ENCODE results near the gene ARPIN.

DNA sequence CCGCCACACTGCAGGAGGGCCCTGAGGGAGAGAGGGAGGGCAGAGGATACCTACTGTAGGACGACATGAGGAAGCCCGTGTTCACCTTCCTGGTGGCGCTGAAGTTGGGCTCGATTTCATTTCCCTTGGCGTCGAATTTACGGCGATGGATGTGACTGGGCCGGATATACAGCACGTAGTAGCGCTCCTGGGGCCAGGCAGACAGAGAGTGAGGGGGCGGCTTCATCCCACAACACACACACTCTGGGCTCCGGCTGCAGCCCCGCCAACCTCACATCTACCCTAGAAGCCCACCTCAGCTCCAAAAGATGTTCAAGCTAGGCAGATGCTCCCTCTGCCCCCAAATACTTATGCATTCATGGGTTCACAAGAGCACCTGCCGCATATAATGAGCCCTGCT, 4.5 kb downstream of the ARPIN start:
- no peak for TF ChIP-seq RBM25 (IDR thresholded peaks at IDR 0.05; ENCODE audit: low read depth, low read length, severe bottlenecking)
- TF ChIP-seq FOS (IDR thresholded peaks at IDR 0.05; ENCODE audit: extremely low read depth, insufficient read length) = no peak
- TF ChIP-seq SMC3 (conservative IDR thresholded peaks at IDR 0.05; ENCODE audit: insufficient read depth, low read depth, low read length) = no peak
- TF ChIP-seq, protein P1, sequence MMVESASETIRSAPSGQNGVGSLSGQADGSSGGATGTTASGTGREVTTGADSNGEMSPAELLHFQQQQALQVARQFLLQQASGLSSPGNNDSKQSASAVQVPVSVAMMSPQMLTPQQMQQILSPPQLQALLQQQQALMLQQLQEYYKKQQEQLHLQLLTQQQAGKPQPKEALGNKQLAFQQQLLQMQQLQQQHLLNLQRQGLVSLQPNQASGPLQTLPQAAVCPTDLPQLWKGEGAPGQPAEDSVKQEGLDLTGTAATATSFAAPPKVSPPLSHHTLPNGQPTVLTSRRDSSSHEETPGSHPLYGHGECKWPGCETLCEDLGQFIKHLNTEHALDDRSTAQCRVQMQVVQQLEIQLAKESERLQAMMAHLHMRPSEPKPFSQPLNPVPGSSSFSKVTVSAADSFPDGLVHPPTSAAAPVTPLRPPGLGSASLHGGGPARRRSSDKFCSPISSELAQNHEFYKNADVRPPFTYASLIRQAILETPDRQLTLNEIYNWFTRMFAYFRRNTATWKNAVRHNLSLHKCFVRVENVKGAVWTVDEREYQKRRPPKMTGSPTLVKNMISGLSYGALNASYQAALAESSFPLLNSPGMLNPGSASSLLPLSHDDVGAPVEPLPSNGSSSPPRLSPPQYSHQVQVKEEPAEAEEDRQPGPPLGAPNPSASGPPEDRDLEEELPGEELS (CRISPR knock-in tag; IDR thresholded peaks at IDR 0.05; ENCODE audit: borderline replicate concordance) = no peak
- no peak for TF ChIP-seq ZNF121 (CRISPR knock-in tag; conservative IDR thresholded peaks at IDR 0.05)
- TF ChIP-seq MTF1 (CRISPR knock-in tag; IDR thresholded peaks at IDR 0.05; ENCODE audit: borderline replicate concordance) = no peak
- TF ChIP-seq, protein P2, sequence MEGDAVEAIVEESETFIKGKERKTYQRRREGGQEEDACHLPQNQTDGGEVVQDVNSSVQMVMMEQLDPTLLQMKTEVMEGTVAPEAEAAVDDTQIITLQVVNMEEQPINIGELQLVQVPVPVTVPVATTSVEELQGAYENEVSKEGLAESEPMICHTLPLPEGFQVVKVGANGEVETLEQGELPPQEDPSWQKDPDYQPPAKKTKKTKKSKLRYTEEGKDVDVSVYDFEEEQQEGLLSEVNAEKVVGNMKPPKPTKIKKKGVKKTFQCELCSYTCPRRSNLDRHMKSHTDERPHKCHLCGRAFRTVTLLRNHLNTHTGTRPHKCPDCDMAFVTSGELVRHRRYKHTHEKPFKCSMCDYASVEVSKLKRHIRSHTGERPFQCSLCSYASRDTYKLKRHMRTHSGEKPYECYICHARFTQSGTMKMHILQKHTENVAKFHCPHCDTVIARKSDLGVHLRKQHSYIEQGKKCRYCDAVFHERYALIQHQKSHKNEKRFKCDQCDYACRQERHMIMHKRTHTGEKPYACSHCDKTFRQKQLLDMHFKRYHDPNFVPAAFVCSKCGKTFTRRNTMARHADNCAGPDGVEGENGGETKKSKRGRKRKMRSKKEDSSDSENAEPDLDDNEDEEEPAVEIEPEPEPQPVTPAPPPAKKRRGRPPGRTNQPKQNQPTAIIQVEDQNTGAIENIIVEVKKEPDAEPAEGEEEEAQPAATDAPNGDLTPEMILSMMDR (IDR thresholded peaks at IDR 0.05 in 2 of 3, conservative IDR thresholded peaks at IDR 0.05 in 1 of 3; ENCODE audit: insufficient read depth in 2 of 3, low read depth in 1 of 3, low read length in 3 of 3) = no peak
- TF ChIP-seq POLR2AphosphoS5 (IDR thresholded peaks at IDR 0.05; ENCODE audit: control insufficient read depth, insufficient read depth, low read depth, low read length) = no peak
- TF ChIP-seq, protein P3, sequence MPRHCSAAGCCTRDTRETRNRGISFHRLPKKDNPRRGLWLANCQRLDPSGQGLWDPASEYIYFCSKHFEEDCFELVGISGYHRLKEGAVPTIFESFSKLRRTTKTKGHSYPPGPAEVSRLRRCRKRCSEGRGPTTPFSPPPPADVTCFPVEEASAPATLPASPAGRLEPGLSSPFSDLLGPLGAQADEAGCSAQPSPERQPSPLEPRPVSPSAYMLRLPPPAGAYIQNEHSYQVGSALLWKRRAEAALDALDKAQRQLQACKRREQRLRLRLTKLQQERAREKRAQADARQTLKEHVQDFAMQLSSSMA (CRISPR knock-in tag; IDR thresholded peaks at IDR 0.05) = no peak
- TF ChIP-seq SRSF9 (IDR thresholded peaks at IDR 0.05; ENCODE audit: borderline replicate concordance, low read depth, low read length) = no peak
